ENCODE measurements around the gene VPS51. TPM values are rescaled to one million over a fixed set of nuclear protein-coding genes. Genes with fewer than 3 reads are reported as not detected.

Gene VPS51
- total and polyA plus RNA-seq, 9 of the 15 experiments (the other 6 are each of a cell fraction or from before 2014, with no cell fraction given) = 1.8 to 143 (median 46.8) TPM

DNA sequence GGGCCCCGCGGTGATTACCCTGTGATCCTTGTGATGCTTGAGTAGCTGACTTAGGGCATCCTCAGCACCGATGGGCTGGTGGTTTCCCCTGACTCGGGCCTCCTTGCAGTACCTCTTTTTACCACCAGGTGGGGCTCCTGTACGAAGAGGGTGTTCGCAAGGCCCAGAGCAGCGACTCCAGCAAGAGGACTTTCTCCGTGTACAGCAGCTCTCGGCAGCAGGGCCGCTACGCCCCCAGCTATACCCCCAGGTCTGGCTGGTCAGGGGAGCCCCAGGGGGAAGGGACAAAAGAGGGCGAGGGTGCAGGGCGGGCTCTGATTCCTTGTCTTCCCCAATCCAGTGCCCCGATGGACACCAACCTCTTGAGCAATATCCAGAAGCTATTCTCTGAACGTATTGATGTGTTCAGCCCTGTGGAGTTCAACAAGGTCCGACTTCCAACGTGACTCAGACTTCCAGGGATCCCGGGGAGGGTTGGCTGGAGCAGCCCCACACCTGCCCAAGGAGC, 14.4 kb downstream of the VPS51 start (continued):
- TF ChIP-seq, protein P1, sequence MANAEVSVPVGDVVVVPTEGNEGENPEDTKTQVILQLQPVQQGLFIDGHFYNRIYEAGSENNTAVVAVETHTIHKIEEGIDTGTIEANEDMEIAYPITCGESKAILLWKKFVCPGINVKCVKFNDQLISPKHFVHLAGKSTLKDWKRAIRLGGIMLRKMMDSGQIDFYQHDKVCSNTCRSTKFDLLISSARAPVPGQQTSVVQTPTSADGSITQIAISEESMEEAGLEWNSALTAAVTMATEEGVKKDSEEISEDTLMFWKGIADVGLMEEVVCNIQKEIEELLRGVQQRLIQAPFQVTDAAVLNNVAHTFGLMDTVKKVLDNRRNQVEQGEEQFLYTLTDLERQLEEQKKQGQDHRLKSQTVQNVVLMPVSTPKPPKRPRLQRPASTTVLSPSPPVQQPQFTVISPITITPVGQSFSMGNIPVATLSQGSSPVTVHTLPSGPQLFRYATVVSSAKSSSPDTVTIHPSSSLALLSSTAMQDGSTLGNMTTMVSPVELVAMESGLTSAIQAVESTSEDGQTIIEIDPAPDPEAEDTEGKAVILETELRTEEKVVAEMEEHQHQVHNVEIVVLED (CRISPR knock-in tag; IDR thresholded peaks at IDR 0.05) = no peak
- TF ChIP-seq MTA3 (IDR thresholded peaks at IDR 0.05; ENCODE audit: borderline replicate concordance) (0 out of 2 replicates have a peak, but pooled peaks have one; percentile 12), ELF2 (CRISPR knock-in tag; IDR thresholded peaks at IDR 0.05) (no peak)

DNA sequence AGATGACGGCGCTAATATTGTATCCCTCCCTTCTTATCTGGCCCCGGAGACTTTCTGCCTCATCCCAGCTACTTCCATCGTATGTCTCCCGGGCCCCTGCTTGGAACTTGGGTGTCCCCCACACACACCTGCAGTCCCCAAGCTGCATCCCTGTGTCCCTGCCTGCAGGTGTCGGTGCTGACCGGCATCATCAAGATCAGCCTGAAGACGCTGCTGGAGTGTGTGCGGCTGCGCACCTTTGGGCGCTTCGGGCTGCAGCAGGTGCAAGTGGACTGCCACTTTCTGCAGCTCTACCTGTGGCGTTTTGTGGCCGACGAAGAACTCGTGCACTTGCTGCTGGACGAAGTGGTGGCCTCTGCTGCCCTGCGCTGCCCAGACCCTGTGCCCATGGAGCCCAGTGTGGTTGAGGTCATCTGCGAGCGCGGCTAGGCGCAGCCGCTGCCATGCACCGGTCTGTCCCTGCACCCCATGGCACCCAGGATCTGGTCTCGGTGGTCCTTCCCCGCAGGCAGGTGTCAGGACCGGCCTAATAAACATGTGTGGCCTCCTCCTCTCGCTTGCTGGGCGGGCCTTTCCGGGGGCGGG, 15.2 kb downstream of the VPS51 start:
- CTCF ChIA-PET (ENCODE audit: low intra/inter-chr PET ratio) = interaction anchor here (1.1 to 2.5 kb wide), 4 partner anchors 69 to 143 kb away, joined by 4 to 19 read pairs (median 13); partner anchors contain the start of genes ARL2 and CAPN1
- Histone ChIP-seq H3K4me2 (ENCODE audit: insufficient read depth, low read length) (no peak overlapping the region), H3K9me3 (replicated peaks; ENCODE audit: control insufficient read depth, insufficient read depth, low read depth, low read length) (no peaks in the 10 kb centered on the region), H3K4me3 (no peak overlapping the region), H3K27ac (ENCODE audit: extremely low read depth, low read depth, low read length) (no peak overlapping the region), H4K20me1 (replicated peaks; ENCODE audit: control insufficient read depth, insufficient read depth, low read length) (no peaks in the 10 kb centered on the region), H3K27me3 (ENCODE audit: control insufficient read depth in 2 of 2, insufficient read depth in 2 of 2, low read length in 2 of 2) (no peaks in the 10 kb centered on the region), H3K36me3 (ENCODE audit: control insufficient read depth, insufficient read depth, low read length) (peaks cover 32% of the 10 kb centered on the region), H3K4me1 (replicated peaks in 1 of 2; ENCODE audit: control insufficient read depth in 2 of 2, insufficient read depth in 2 of 2, low read length in 2 of 2) (peaks cover 25 to 56% of the 10 kb centered on the region in 2 experiments), H3K9ac (ENCODE audit: insufficient read depth in 1 of 2, low read depth in 2 of 2, low read length in 2 of 2) (peak overlapping the region in 1 of 2 experiments; percentile 67; a peak in 2 of 4 replicates), H3K79me2 (ENCODE audit: control insufficient read depth, insufficient read depth, low read length) (peaks cover 14% of the 10 kb centered on the region), H2AFZ (ENCODE audit: low read depth, low read length) (no peak overlapping the region), H3K9me1 (ENCODE audit: control insufficient read depth, insufficient read depth, low read length) (no peaks in the 10 kb centered on the region)
- DNase-seq (ENCODE audit: extremely low read depth in 1 of 4, low spot score in 3 of 4) (no peak), FAIRE-seq (no peak), ATAC-seq (no peak)
- in situ Hi-C loops (cut with MboI) (no loop called here), intact Hi-C loops (cut with micrococcal nuclease) (loop anchor here (1.0 to 10.0 kb wide), 6 partner anchors 70 to 264 kb away; partner anchors contain the start of genes CAPN1 and CDC42EP2)
- no TSS peak for BruUV-seq (replicated peaks)
- 63% methylated on average over 31 of the region's 31 CpGs for WGBS (ENCODE audit: insufficient coverage, low coverage, missing lambda C conversion rate)
- POLR2A ChIA-PET = interaction anchor here (0.6 to 7.2 kb wide), 20 partner anchors 9 to 312 kb away, joined by 3 to 92 read pairs (median 4); partner anchors contain the start of genes ARL2, FAU, MRPL49 and NEAT1
- TF ChIP-seq, protein P2, sequence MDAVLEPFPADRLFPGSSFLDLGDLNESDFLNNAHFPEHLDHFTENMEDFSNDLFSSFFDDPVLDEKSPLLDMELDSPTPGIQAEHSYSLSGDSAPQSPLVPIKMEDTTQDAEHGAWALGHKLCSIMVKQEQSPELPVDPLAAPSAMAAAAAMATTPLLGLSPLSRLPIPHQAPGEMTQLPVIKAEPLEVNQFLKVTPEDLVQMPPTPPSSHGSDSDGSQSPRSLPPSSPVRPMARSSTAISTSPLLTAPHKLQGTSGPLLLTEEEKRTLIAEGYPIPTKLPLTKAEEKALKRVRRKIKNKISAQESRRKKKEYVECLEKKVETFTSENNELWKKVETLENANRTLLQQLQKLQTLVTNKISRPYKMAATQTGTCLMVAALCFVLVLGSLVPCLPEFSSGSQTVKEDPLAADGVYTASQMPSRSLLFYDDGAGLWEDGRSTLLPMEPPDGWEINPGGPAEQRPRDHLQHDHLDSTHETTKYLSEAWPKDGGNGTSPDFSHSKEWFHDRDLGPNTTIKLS (IDR thresholded peaks at IDR 0.05; ENCODE audit: borderline replicate concordance, low read depth) = no peak
- TF ChIP-seq PCBP1 (IDR thresholded peaks at IDR 0.05; ENCODE audit: low read depth, low read length, poor library complexity, severe bottlenecking) (peak; percentile 26), FOXM1 (IDR thresholded peaks at IDR 0.05; ENCODE audit: low read depth) (no peak), FOXM1 (CRISPR knock-in tag; IDR thresholded peaks at IDR 0.05; ENCODE audit: low read depth) (no peak), ZFP36 (IDR thresholded peaks at IDR 0.05; ENCODE audit: low read depth, low read length, partially characterized antibody) (no peak)
- TF ChIP-seq, protein P3, sequence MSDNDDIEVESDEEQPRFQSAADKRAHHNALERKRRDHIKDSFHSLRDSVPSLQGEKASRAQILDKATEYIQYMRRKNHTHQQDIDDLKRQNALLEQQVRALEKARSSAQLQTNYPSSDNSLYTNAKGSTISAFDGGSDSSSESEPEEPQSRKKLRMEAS (CRISPR knock-in tag; IDR thresholded peaks at IDR 0.05) = peak; percentile 37

Data from K562 (cell line).